ENCODE results near the gene RYR2. TPM values are rescaled to one million over a fixed set of nuclear protein-coding genes. Genes with fewer than 3 reads are reported as not detected.
"Not testable (repeated sequence)": the region's sequence is repeated elsewhere in the genome, so short reads cannot be mapped to it uniquely, and the experiment has no call there.

RYR2 gene
- total RNA-seq, 4 donors from 2014 or later = 0.13 to 2.5 (median 0.88) TPM

GRCh38 chr1:237269938-237270337 lies 228.0 kb downstream of the RYR2 start:
- H3K4me1 ChIP-seq = no peaks in the 10 kb centered on the region
- no peaks in the 10 kb centered on the region for H3K27me3 ChIP-seq
- TF ChIP-seq CTCF (IDR thresholded peaks at IDR 0.05) (no peak), POLR2A (IDR thresholded peaks at IDR 0.05) (no peak)
- DNase-seq = no peak
- no peaks in the 10 kb centered on the region for H3K36me3 ChIP-seq
- no peak overlapping the region for H3K4me3 ChIP-seq
- H3K27ac ChIP-seq = no peak overlapping the region
- no peaks in the 10 kb centered on the region for H3K9me3 ChIP-seq

GRCh38 chr1:237270353-237270752 lies 228.4 kb downstream of the RYR2 start:
- Histone ChIP-seq H3K4me1 (no peaks in the 10 kb centered on the region), H3K27me3 (no peaks in the 10 kb centered on the region), H3K36me3 (no peaks in the 10 kb centered on the region), H3K27ac (no peak overlapping the region), H3K9me3 (no peaks in the 10 kb centered on the region), H3K4me3 (no peak overlapping the region)
- no peak for DNase-seq
- TF ChIP-seq CTCF (IDR thresholded peaks at IDR 0.05) (no peak), POLR2A (IDR thresholded peaks at IDR 0.05) (no peak)

GRCh38 chr1:237277994-237278393 lies 236.0 kb downstream of the RYR2 start:
- not testable (repeated sequence) for H3K27me3 ChIP-seq, H3K4me1 ChIP-seq, H3K36me3 ChIP-seq, H3K27ac ChIP-seq, H3K4me3 ChIP-seq, DNase-seq, H3K9me3 ChIP-seq

GRCh38 chr1:237279629-237280028 lies 237.6 kb downstream of the RYR2 start:
- no peak for TF ChIP-seq POLR2A (IDR thresholded peaks at IDR 0.05)
- no peak for TF ChIP-seq CTCF (IDR thresholded peaks at IDR 0.05)
- H3K27me3 ChIP-seq = no peaks in the 10 kb centered on the region
- no peak overlapping the region for H3K27ac ChIP-seq
- no peak for DNase-seq
- H3K36me3 ChIP-seq = no peaks in the 10 kb centered on the region
- no peaks in the 10 kb centered on the region for H3K9me3 ChIP-seq
- no peak overlapping the region for H3K4me3 ChIP-seq
- no peaks in the 10 kb centered on the region for H3K4me1 ChIP-seq

- H3K9me3 ChIP-seq = no peaks in the 10 kb centered on the region
Measured at GRCh38 chr1:237281481-237281880, 239.5 kb downstream of the RYR2 start.

GRCh38 chr1:237282208-237282783 lies 240.3 kb downstream of the RYR2 start:
- Histone ChIP-seq H3K4me3 (no peak overlapping the region), H3K27me3 (no peaks in the 10 kb centered on the region), H3K27ac (no peak overlapping the region), H3K36me3 (no peaks in the 10 kb centered on the region), H3K4me1 (no peaks in the 10 kb centered on the region), H3K9me3 (no peaks in the 10 kb centered on the region)
- no peak for DNase-seq
- TF ChIP-seq CTCF (IDR thresholded peaks at IDR 0.05) (no peak), POLR2A (IDR thresholded peaks at IDR 0.05) (no peak)

More at GRCh38 chr1:237281481-237281880, 239.5 kb downstream of the RYR2 start:
- Histone ChIP-seq H3K4me3 (no peak overlapping the region), H3K27ac (no peak overlapping the region), H3K27me3 (no peaks in the 10 kb centered on the region), H3K36me3 (no peaks in the 10 kb centered on the region), H3K4me1 (no peaks in the 10 kb centered on the region)
- TF ChIP-seq CTCF (IDR thresholded peaks at IDR 0.05) (no peak), POLR2A (IDR thresholded peaks at IDR 0.05) (no peak)
- DNase-seq = no peak
